ENCODE data around the gene HOXA2. TPM values are rescaled to one million over a fixed set of nuclear protein-coding genes. Genes with fewer than 3 reads are reported as not detected.

Gene HOXA2
- total RNA-seq, 2 donors from 2014 or later = not detected

DNA sequence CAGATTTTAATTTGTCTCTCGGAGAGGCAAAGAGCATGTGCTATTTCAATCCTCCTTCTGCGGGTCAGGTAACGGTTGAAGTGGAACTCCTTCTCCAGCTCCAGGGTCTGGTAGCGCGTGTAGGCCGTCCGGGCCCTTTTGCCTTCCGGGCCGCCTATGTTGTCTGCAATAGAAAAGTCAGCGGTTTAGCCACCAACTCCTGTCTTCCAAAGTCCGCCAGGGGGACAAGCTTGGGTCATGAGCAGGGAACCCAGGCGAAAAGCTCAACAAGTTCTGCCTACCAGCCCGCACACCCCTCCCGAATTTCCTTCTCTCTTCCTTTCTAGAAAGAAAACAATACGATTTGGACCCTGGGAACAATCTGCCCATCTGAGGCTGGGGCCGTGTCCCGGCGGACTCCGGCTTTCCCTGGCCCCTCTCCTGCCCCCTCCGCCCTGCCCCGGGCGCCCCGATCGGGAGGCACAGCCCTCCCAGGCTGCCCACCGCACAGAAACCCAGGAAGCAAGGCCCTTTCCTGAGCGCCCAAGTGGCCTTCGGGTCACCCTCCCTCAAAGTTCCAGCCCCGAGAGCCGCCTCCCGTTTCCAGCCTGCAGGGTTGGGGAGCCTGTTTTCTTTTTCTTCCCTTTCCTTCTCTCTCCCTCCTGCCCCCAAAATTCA, 39.6 kb upstream of the HOXA2 start:
- Histone ChIP-seq H3K4me1 (ENCODE audit: control insufficient read depth, insufficient read depth, low read length) (no peaks in the 10 kb centered on the region), H3K4me3 (ENCODE audit: low read length) (peak overlapping the region; percentile 86), H3K9me3 (ENCODE audit: control insufficient read depth, low read length) (peaks cover 11% of the 10 kb centered on the region), H3K27me3 (ENCODE audit: control insufficient read depth, insufficient read depth, low read length, poor library complexity, severe bottlenecking) (peaks cover 100% of the 10 kb centered on the region), H3K9ac (ENCODE audit: extremely low read depth, low read length, poor library complexity, severe bottlenecking) (no peak overlapping the region), H3K36me3 (ENCODE audit: control insufficient read depth, insufficient read depth, low read length) (no peaks in the 10 kb centered on the region), H3K27ac (ENCODE audit: low read depth, low read length) (no peak overlapping the region)
- Mint-ChIP-seq H3K4me3 (peak overlapping the region; percentile 54), H3K27ac (no peak overlapping the region), H3K36me3 (ENCODE audit: low read depth) (no peaks in the 10 kb centered on the region), H3K4me1 (peaks cover 11% of the 10 kb centered on the region), H3K27me3 (ENCODE audit: insufficient read depth) (peaks cover 100% of the 10 kb centered on the region), H3K9me3 (peaks cover 10% of the 10 kb centered on the region)
- TF ChIP-seq, protein P1, sequence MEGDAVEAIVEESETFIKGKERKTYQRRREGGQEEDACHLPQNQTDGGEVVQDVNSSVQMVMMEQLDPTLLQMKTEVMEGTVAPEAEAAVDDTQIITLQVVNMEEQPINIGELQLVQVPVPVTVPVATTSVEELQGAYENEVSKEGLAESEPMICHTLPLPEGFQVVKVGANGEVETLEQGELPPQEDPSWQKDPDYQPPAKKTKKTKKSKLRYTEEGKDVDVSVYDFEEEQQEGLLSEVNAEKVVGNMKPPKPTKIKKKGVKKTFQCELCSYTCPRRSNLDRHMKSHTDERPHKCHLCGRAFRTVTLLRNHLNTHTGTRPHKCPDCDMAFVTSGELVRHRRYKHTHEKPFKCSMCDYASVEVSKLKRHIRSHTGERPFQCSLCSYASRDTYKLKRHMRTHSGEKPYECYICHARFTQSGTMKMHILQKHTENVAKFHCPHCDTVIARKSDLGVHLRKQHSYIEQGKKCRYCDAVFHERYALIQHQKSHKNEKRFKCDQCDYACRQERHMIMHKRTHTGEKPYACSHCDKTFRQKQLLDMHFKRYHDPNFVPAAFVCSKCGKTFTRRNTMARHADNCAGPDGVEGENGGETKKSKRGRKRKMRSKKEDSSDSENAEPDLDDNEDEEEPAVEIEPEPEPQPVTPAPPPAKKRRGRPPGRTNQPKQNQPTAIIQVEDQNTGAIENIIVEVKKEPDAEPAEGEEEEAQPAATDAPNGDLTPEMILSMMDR (conservative IDR thresholded peaks at IDR 0.05) = peak; percentile 64
- WGBS, 2 experiments (ENCODE audit: insufficient coverage in 1 of 2, insufficient read length in 1 of 2) = 2 to 6% methylated on average over 13 to 30 of the region's 30 CpGs
- DNase-seq = peak; percentile 81

- no peaks in the 10 kb centered on the region for H3K4me1 ChIP-seq (ENCODE audit: control insufficient read depth, insufficient read depth, low read length)
- Mint-ChIP-seq H3K4me3 (no peak overlapping the region), H3K27ac (no peak overlapping the region), H3K9me3 (peaks cover 6% of the 10 kb centered on the region), H3K4me1 (peaks cover 11% of the 10 kb centered on the region), H3K27me3 (ENCODE audit: insufficient read depth) (peaks cover 100% of the 10 kb centered on the region), H3K36me3 (ENCODE audit: low read depth) (no peaks in the 10 kb centered on the region)
- no peak overlapping the region for H3K4me3 ChIP-seq (ENCODE audit: low read length)
- H3K27me3 ChIP-seq (ENCODE audit: control insufficient read depth, insufficient read depth, low read length, poor library complexity, severe bottlenecking) = peaks cover 100% of the 10 kb centered on the region
- peaks cover 3% of the 10 kb centered on the region for H3K9me3 ChIP-seq (ENCODE audit: control insufficient read depth, low read length)
- H3K36me3 ChIP-seq (ENCODE audit: control insufficient read depth, insufficient read depth, low read length) = no peaks in the 10 kb centered on the region
- H3K27ac ChIP-seq (ENCODE audit: low read depth, low read length) = no peak overlapping the region
- no peak for DNase-seq
- WGBS, 2 experiments (ENCODE audit: insufficient coverage in 1 of 2, insufficient read length in 1 of 2) = 37 to 48% methylated on average over 13 to 18 of the region's 18 CpGs
- TF ChIP-seq, protein P1 (conservative IDR thresholded peaks at IDR 0.05) = no peak
- no peak overlapping the region for H3K9ac ChIP-seq (ENCODE audit: extremely low read depth, low read length, poor library complexity, severe bottlenecking)
These were observed 38.8 kb upstream of the HOXA2 start for GRCh38 chr7:27141137-27141922.

DNA sequence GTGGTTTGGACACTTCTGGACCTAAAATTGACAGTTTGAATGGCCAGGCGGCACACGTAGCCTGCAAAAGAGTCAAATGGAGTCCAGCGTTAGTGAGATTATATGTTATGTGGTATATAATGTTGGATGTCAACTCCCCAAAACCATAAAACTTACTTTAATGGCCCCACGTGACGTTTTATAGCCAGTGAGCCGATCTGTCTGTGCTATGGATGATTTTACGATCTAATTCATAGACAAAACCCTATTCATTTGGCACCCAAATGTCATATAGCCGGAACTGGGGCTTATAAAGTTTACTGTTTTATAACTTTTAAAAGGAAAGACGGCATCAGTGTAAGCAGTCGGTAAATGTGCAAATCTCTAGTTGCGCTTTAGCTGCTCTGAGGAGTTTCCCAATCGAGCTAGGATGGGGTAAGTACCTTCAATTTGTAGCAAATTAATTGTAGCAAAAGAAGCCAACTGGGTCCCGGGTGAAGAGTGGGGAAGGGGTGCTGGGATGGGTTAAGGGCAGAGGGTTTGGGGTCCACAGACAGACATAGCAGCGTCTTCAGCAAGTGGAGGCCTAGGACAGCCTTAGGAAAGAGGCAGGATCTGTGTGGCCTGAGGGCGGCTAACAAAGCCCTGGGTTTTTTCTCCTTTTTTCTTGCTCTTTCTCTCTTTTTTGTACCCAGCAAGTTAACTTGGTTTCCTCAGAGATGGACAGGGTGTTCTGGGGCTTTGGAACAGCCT, 37.8 kb upstream of the HOXA2 start:
- Histone ChIP-seq H3K4me3 (ENCODE audit: low read length) (no peak overlapping the region), H3K27me3 (ENCODE audit: control insufficient read depth, insufficient read depth, low read length, poor library complexity, severe bottlenecking) (peaks cover 100% of the 10 kb centered on the region), H3K4me1 (ENCODE audit: control insufficient read depth, insufficient read depth, low read length) (no peaks in the 10 kb centered on the region), H3K9ac (ENCODE audit: extremely low read depth, low read length, poor library complexity, severe bottlenecking) (no peak overlapping the region), H3K9me3 (ENCODE audit: control insufficient read depth, low read length) (peaks cover 3% of the 10 kb centered on the region), H3K36me3 (ENCODE audit: control insufficient read depth, insufficient read depth, low read length) (no peaks in the 10 kb centered on the region), H3K27ac (ENCODE audit: low read depth, low read length) (no peak overlapping the region)
- 32 to 43% methylated on average over 9 to 15 of the region's 15 CpGs for WGBS, 2 experiments (ENCODE audit: insufficient coverage in 1 of 2, insufficient read length in 1 of 2)
- Mint-ChIP-seq H3K4me1 (peaks cover 11% of the 10 kb centered on the region), H3K4me3 (no peak overlapping the region), H3K36me3 (ENCODE audit: low read depth) (no peaks in the 10 kb centered on the region), H3K9me3 (peaks cover 4% of the 10 kb centered on the region), H3K27me3 (ENCODE audit: insufficient read depth) (peaks cover 100% of the 10 kb centered on the region), H3K27ac (no peak overlapping the region)
- DNase-seq = no peak
- TF ChIP-seq, protein P1 (conservative IDR thresholded peaks at IDR 0.05) = no peak
